GM21786 (cell line): Measurements from ENCODE around the gene OR52N2.

Experiments used
- ATAC-seq: cut with Tn5 transposase; IDR thresholded peaks from one replicate; pipeline ENCODE4 v1.9.1; 2021; ENCODE audit not compliant: unreplicated experiment

The OR52N2 gene

DNA sequence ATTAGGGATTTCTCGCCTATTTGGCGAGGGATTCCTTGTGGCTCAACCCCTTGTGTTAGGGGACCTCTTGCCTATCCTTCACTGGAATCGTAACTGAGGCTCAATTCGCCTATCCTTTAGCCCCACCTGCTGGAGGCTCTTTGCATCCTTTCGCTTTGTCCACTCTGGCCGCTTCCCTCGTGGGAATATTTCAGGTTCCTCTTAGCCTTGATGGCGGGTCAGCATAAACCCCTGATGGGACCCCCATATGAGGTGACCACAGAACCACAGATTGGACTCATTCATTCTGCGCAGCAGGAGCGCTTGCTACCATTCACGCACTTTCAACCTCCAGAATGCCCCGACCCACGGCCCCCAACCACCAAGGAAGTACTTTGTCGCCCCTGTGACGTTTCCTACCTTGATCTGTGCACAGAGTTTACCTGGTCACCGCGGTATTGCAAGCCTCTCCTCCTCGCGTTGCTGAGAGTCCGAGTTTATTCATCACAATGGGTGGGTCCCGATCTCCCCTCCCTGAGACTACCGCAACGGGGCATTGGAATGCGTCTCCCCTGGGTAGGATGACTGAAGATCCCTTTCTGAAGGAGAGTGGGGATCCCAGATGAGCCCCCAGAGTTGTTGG is at the start of gene OR52N2:
OR52N2 (plus strand) TSS at position 425 of the 622 bp plus-strand sequence. CDS start 11,412 bp downstream, outside the sequence.
- peak; percentile 91 for ATAC-seq

DNA sequence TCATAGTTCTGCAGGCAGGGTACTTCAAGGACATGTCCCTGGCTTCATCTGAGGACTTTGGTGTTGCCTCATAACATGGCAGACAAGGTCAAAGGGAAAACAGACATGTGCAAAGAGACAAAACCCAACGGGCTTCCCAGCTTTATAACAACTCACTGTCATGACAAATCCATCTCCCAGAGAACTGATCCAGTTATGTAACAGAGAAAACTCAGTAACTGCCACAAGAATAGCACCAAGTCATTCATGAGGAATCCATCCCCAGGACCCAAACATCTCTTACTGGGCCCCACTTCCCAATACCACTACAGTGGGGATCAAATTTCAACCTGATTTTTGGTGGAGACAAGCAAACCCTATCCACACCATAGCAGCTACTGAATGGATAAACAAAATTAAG is 41.7 kb upstream of the OR52N2 start:
- ATAC-seq: no peak

DNA sequence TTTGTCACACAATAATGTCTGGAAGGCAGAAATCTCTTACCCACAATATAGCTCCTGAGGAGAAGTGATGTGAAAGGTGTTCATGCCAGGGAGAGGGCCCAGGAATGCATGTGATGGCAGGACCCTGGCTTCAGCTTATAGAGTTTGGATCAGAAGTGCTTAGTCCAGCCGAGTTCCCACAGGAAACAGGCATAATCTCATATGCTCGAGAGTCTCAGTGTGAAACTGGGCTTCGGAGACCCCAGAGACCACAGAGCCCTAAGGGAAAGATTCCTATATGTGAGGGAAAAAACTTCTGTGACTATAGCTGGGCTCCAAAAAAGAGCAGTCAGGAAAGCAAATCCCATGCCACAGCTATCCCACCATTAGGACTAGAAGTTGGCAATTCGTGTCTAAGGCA is 25.5 kb upstream of the OR52N2 start, which contains the start of gene OR52N5:
OR52N5 (minus strand) TSS at position 101 of the 400 bp plus-strand sequence. CDS start 4,721 bp downstream, outside the sequence.
- no peak for ATAC-seq

DNA sequence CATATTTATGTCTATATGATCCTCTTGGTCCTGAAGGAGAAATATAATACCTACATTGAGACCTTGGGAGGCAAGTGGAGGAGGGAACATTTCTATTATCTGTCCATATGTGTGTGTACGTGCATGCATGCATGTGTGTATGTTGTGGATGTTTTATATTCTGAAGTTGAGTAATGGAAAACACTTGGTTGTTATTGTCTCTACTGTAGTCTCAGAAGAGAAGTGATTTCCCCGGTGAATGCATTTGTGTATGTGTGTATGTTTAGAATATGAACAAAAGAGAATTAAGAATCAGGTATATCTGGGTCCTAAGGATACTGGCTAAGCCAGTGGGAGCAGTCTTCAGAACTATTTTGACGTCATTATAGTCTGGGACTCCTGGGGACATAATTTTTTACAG is 17.6 kb upstream of the OR52N2 start, which contains the start of gene OR52N1:
OR52N1 (minus strand) TSS at position 101 of the 400 bp plus-strand sequence. CDS start 2,449 bp downstream, outside the sequence.
- no peak for ATAC-seq

DNA sequence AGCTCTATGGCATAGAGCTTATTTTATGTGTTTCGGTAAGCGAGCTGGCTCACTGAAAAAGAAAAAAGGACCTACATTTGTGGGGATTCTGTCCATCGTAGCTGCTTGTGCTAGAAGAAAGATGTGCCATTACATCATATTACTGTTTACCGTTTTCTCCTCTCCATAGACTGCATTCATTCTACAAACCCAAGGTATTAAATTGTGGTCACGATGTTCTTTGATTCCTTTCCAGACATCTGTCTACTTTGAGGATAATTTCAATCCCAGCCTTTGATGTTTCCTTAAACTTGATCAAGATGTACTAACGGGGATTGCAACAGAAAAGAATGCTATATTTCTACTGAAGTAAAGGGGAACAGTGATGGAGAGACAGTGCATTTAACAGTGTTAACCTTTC is 12.2 kb upstream of the OR52N2 start:
- ATAC-seq: no peak

DNA sequence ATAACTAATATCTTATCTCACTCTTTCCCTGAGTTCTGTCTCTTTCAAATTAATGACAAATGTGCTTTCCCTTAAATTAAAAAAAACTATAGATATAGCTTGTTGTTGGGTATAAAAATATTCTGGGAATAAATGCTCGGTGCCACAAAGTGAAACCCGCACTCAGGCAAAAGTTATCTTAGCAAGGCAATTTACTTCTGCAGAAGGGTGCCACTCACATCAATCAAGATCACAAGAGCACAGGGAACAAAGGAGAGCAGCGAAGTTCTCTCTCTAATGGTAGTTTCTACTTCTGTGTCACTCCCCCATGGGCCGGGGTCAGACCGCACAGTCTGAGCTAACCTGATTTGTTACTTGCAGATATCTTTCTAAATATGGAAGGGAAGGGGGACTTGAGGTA is 4.7 kb upstream of the OR52N2 start:
- no peak for ATAC-seq

DNA sequence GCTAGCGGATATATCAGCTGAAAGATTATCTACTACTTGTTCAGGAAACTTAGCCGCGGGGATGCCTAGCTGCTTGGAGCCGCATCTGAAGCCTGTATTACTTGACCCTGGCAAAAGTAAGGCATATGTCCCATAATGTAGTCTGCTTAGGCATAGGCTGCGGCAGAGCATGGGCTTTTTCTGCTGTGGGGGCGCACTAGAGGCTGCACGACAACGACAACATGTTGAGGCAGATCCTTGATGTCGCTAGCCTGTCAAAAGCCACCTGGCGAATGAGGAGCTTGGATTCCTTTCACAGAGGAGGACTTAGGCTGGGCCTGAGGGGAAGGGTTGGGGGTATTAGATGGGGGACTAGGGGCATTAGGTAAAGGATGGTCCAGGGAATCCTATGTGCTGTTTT is 1.1 kb upstream of the OR52N2 start:
- ATAC-seq: no peak

DNA sequence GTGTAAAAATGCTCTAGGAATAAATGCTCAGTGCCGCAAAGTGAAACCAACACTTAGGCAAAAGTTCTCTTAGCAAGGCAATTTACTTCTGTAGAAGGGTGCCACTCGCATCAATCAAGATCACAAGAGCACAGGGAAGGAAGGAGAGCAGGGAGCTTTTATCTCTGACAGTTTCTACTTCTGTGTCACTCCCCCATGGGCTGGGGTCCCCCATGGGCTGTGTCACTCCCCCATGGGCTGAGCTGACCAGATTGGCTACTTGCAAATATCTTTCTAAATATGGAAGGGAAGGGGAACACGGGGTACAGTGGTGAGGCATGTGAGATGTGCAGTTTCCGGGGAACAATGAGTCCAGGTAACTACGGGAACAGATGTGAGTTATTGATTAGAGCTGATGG is 397 bp downstream of the OR52N2 start:
- peak; percentile 41 for ATAC-seq

DNA sequence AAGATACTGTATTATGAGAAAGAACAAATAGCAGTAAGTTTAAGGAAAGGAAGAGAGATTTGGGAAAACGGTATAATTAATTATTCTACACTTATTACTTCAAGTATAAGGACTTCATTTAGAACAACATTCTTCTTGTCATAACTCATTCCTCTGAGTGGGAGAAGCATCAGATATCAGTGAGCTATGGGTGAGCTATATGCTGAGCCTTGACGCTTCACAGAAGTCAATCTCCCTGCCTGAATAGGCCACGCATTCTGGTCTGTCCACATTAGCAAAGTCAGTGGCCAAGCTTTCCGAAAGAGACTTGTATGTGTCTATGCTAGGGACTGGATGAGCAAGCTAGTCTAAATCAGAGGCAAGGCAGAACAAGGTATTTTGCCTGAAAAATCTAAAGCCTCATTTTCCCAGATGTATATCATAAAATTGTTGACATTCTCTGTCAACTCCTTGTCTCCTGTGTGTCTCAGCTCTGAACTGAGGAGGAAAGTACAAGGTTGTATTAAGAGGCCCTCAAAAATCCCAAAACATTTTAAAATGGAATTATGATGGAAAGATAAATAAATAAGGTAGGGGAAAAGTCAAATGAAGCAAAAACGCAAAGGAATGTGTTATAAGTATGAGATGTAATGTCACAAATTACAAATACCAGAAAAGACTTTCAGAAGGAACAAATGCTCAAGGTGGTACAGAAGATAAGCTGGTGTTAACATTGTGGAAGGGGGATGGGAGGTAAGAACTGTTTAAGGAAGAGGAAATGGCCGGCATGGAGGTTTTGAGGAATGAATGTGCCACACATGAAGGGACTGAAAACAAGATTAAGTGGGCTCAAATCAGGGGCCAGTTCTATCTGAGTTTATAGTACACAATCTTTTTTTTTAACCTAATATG is 1.4 kb downstream of the OR52N2 start:
- ATAC-seq: no peak

DNA sequence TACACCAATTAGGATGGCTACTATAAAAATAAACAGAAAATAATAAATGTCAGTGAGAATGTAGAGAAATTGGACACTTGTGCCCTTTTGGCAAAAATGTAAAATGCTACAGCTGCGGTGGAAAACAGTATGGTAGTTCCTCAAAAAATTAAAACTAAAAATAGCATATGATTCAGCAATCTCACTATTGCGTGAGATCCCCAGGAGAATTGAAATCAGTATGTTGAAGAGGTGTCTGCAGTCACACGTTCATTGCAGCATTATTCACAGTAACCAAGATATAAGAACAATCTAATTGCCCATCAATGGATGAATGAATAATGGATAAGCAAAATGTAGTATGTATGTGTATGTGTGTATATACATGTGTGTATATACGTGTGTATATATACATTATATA is 6.8 kb downstream of the OR52N2 start:
- ATAC-seq: no peak

DNA sequence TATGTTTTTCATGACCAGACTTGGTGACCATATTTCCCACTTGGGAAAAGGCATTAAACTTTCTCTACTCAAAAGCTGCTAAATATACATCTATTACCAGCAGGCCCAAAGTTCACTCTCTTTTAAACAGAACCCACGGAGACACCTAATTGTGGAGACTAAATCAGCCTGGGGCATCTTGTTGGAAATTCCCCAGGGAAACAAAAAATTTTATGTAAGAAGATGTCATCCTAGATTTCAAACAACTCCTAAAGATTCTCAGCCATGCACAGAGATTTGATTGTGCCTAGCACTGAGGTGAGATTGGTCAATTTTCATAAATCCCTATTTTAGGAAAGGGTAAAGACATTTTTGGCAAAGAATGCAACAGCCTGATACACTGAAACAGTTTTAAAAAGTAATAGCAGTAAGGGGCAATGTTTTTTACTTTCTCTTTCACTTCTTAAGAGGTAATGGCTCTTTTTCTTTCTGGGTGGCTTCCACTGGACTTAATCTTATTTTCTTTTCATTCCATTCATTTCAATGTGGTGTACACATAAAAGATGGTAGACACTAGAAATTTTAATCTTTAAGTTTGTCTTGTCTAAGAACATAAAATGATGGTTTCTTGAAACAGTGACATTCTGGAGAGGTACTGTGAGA is 9.6 kb downstream of the OR52N2 start:
- peak; percentile 71 for ATAC-seq

DNA sequence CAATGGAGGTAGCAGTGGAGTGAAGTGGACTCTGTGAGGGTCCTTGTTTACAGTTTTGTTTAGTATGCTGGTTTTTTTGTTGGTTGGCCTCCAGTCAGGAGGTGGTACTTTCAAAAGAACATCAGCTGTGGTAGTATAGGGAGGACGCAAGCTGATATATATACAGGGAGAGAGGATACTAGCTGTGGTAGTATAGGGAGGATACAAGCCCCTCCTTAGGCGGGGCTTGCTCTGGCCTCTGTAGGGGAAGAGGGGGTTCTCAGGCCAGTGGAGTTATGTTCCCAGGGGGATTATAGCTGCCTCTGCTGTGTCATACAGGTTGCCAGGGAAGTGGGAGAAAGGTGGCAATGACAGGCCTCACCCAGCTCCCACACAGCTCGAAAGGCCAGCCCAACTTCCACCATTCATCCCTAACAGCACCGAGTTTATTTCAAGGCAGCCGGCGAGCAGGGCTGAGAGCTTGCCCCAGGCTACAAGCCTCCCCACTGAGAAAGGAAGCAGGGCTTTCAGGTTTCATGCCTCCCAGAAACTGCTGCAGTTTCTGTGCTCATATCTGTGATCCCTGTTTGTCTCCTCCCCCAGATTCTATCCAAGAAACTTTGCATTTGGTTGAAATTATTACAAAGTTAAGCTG is 22.6 kb downstream of the OR52N2 start:
- ATAC-seq: no peak

DNA sequence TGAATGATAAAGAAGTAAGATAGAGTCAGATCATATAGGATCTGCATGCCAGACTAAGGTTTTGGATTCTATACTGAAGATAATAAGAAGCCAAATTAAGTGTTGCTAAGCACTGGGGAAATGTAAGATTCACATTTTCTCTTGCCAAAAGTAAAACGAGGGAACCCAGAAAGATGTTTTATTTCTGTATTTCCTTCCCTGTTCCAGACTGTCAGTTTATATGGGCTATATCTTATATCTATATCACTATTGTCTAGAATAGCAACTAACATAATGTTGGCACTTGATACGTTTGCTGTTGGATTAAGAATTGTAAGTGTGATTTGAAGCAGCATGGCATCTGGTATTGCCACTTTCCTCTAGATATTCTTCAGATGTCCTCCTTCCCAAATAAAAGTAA is 24.7 kb downstream of the OR52N2 start:
- no peak for ATAC-seq

DNA sequence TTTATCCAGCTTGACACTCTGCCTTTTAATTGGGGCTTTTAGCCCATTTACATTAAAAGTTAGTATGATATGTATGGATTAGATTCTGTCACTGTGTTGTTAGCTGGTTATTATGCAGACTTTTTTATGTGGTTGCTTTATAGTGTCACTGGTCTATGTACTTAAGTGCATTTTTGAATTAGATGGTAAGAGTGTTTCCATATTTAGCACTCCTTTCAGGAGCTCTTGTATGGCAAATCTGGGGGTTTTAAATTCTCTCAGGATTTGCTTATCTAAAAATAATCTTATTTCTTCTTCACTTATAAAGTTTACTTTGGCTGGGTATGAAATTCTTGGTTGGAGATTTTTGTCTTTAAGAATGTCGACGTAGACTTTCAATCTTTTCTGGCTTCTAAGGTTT is 29.0 kb downstream of the OR52N2 start:
- no peak for ATAC-seq

DNA sequence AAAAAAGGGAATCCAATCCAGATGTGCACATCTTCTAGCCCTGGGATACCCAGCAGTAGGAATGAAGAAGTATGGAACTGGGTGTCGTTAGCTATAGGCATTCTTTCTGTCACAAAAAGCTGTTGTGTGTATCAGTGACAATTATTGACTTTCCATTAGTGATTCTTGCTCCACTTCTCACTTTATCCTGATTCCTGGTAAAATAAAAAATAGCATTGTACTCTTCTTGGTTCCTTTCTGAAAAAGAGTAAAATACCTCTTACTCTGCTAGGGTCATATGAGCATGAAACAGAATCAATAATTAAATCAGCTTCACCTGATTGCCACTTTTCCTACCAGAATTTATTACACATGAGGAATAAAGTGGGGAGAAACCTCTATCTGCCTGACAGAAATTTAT is 33.1 kb downstream of the OR52N2 start, which contains the start of gene OR52E6:
OR52E6 (minus strand) TSS at position 101 of the 400 bp plus-strand sequence; CDS start at position 101, 0 bp downstream.
- no peak for ATAC-seq

DNA sequence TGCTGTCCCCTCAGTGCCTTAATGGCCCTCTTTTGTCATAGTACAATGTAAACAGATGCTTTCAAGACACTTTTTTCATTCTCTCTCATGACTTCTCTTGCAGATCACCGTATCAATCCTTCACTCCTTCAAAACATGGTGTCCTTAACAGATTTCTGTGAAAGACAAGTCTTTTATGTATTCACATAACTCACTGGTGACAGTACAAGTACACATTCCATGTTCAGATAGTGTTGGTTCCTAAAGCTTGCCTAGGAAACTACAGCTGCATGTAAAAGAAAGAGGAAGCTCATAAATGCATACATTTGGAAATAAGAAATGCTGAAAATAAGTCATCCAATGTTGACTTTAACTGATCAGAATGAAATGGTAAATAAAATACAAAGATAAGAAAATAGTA is 38.0 kb downstream of the OR52N2 start:
- ATAC-seq: no peak

DNA sequence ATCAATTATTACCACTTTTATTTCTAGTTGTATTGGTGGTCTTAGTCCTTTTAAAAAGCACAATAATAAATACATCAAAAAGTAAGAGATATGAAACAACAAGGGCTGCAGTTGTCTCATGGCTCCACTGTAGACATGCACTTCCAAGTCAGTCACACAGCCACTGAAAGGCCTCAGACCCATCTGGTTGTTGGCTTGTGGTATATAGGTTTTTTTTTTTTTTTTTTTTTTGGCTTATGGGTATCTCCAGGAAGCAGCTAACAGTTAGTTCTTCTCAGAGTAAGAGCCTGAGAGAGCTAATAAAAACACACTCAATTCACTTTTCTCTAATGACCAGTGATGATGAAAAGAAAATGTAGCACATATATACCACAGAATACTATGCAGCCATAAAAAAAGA is 39.0 kb downstream of the OR52N2 start:
- no peak for ATAC-seq

DNA sequence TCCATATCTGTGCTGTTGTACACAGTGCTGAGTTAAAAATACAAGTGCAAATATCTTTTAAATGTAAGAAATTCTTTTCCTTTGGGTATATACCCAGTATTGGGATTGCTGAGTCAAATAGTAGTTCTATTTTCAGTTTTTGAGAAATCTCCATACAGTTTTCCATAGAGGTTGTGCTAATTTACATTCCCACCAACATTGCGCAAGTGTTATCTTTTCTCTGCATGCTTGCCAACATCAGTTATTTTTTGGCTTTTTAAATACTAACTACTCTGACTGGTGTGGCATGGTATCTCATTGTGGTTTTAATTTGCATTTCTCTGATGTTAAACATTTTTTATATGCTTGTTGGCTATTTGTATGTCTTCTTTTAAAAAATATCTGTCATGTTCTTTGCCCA is 42.3 kb downstream of the OR52N2 start:
- ATAC-seq: no peak

DNA sequence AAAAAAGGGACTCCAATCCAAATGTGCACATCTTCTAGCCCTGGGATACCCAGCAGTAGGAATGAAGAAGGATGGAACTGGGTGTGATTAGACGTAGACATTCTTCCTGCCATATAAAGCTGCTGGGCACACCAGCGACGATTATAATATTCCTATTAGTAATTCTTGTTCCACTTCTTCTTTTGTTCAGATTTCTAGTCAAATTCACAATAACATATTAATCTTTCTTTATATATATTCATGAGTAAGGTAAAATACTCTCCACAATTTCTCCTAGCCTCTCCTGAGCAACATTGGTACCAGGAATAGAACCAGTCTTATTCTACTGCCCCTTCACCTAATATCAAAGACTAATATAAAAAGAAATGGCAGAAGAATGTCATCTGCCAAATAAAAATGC is 48.9 kb downstream of the OR52N2 start, which contains the start of gene OR52E8:
OR52E8 (minus strand) TSS at position 101 of the 400 bp plus-strand sequence; CDS start at position 101, 0 bp downstream.
- ATAC-seq: no peak

DNA sequence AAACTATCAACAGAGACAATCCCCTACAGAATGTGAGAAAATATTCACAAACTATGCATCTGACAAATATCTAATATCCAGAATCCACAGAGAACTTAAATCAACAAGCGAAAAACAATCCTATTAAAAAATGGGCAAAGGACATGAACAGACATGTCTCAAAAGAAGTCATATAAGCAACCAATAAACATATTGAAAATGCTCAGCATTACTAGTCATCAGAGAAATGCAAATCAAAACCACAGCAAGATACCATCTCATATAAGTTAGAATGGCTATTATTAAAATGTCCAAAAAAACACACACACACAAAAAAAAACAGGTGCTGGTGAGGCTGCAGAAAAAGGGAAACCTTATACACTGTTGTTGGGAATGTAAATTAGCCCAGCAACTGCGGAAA is 57.1 kb downstream of the OR52N2 start:
- ATAC-seq: no peak
